Measurements from ENCODE around the gene MED17.

Gene MED17

GRCh38 chr11:93817426-93818348 is 33.6 kb downstream of the MED17 start:
- DNase-seq = no peak

GRCh38 chr11:93819966-93820695 is 36.0 kb downstream of the MED17 start:
- DNase-seq = no peak

GRCh38 chr11:93820847-93821246 is 36.8 kb downstream of the MED17 start:
- no peak for DNase-seq

GRCh38 chr11:93821617-93822016 is 37.5 kb downstream of the MED17 start:
- no peak for DNase-seq

GRCh38 chr11:93822359-93822758 is 38.3 kb downstream of the MED17 start:
- DNase-seq = no peak

- DNase-seq = no peak
These were observed 39.1 kb downstream of the MED17 start for GRCh38 chr11:93823210-93823609.

- DNase-seq = no peak
These were observed 43.3 kb downstream of the MED17 start for GRCh38 chr11:93827363-93827762.

- no peak for DNase-seq
These were observed 45.5 kb downstream of the MED17 start for GRCh38 chr11:93829598-93829997.

GRCh38 chr11:93831343-93832127 is 47.5 kb downstream of the MED17 start:
- no peak for DNase-seq

- DNase-seq = no peak
These were observed 48.7 kb downstream of the MED17 start for GRCh38 chr11:93832780-93833179.

GRCh38 chr11:93838967-93839366 is 54.9 kb downstream of the MED17 start:
- no peak for DNase-seq

GRCh38 chr11:93840180-93840579 is 56.1 kb downstream of the MED17 start:
- DNase-seq = no peak

- no peak for DNase-seq
These were observed 56.9 kb downstream of the MED17 start for GRCh38 chr11:93840981-93841380.

GRCh38 chr11:93841446-93841845 is 57.4 kb downstream of the MED17 start:
- DNase-seq = no peak

- no peak for DNase-seq
These were observed 58.0 kb downstream of the MED17 start for GRCh38 chr11:93842034-93842433.

GRCh38 chr11:93842461-93842860 is 58.4 kb downstream of the MED17 start:
- DNase-seq = no peak

- no peak for DNase-seq
These were observed 59.8 kb downstream of the MED17 start for GRCh38 chr11:93843906-93844305.

GRCh38 chr11:93844568-93844967 is 60.5 kb downstream of the MED17 start:
- DNase-seq = no peak

GRCh38 chr11:93845181-93846092 is 61.4 kb downstream of the MED17 start:
- no peak for DNase-seq

- no peak for DNase-seq
These were observed 62.3 kb downstream of the MED17 start for GRCh38 chr11:93846411-93846810.

- no peak for DNase-seq
These were observed 65.1 kb downstream of the MED17 start for GRCh38 chr11:93849201-93849600.

Measured in NCI-H526 (cell line).